GM18951 (cell line): ENCODE measurements around the gene LMAN1L.

Experiments used
- POLR2A ChIP-seq: IDR thresholded peaks from 4 replicates; pipeline ENCODE4 v1.6.1; 2011; ENCODE audit warnings: mild to moderate bottlenecking; ENCODE audit not compliant: insufficient read length, insufficient read depth; ENCODE audit errors: extremely low read depth
- in situ Hi-C: fragments of 300-500 bp; cut with MboI; formaldehyde crosslinking; loops from one replicate; pipeline ENCODE4 v1.12.0; 2022; ENCODE audit warnings: low sequenced_read_pairs, mixed read lengths, inconsistent platforms; ENCODE audit not compliant: unreplicated experiment

The LMAN1L gene

DNA sequence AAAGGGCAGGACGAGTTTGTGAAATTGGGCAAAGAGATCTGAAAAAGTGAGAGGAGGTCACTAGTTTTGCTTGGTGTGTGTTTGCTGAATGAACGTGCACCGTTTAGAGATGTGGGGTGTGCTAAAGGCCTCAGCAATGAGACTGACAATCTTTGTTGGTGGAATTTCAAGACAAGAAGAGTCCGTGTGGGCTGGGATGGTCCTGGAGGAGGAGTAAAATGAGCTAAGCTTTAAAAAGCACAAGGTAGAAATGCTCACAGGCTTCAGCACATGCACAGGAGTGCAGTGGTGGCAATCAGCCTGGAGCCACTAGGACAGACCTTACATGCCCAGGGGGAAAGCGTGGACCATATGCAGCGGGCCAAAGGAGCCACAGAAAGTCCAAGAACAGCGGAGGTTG lies 12.3 kb downstream of the LMAN1L start:
- no peak for TF ChIP-seq POLR2A
- in situ Hi-C loops, result no loop called here

GRCh38 chr15:74825866-74826265 lies 13.2 kb downstream of the LMAN1L start:
- no peak for TF ChIP-seq POLR2A
- in situ Hi-C loops, result no loop called here

GRCh38 chr15:74826364-74826819 lies 13.8 kb downstream of the LMAN1L start, which contains the start of gene CPLX3:
TSS of gene CPLX3 (plus strand) at chr15:74826627. CDS start at chr15:74826704, 77 bp downstream.
- no peak for TF ChIP-seq POLR2A
- in situ Hi-C loops, result no loop called here

DNA sequence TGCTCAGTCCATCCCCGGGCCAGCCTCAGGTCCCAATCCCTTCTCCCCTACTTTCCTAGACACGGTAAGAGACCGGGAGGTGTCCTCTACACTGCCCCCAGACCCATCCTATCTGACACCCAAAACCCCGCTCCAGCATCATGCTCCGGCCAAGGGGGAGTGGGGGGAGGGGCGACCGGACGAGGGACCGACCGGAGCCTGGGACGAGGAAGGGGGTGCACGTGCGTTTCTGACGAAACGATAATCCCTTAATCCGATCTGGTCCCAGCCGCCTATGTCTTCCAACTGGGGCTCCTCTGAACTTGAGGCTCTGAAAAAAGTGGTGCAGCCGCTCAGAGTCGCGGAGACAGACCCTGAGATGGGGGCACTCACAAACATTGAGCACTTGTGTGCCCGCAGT lies 14.3 kb downstream of the LMAN1L start:
- no peak for TF ChIP-seq POLR2A
- in situ Hi-C loops, result no loop called here

DNA sequence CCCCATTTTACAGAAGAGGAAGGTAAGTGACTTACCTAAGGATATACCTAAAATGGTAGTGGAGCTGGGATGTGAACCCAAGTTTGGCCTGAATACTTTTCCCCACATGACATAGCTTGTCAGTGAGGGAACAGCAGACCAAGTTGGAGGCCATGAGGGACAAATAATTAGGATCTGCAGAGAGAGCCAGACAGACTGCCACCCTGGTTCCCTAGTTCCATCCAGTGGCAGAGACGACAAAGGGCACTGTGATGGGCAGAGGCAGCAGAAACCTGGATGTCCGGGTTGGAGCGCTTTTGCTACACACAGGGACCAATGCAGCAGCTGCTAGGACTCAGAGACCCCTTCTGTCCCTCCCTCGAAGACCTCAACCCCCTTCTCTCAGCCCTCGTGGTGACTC lies 15.0 kb downstream of the LMAN1L start:
- no peak for TF ChIP-seq POLR2A

GRCh38 chr15:74828835-74829234 lies 16.2 kb downstream of the LMAN1L start:
- in situ Hi-C loops, result no loop called here
- no peak for TF ChIP-seq POLR2A

More for the DNA sequence above, 15.0 kb downstream of the LMAN1L start:
- in situ Hi-C loops, result no loop called here

- in situ Hi-C loops, result no loop called here
- TF ChIP-seq POLR2A, result no peak
Observed at GRCh38 chr15:74829486-74829885, 16.9 kb downstream of the LMAN1L start.

DNA sequence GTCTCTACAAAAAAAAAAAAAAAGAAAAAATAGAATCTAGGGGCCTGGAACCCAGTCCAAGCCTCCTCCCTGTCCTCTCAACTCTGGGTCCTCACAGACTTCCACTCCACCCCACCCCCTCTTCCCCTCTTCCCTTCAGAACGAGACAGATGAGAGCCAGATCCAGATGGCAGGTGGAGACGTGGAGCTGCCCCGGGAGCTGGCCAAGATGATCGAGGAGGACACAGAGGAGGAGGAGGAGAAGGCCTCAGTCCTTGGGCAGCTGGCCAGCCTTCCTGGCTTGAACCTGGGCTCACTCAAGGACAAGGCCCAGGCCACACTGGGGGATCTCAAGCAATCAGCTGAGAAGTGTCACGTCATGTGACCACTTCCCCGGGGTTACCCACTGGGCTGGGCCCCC lies 17.4 kb downstream of the LMAN1L start:
- in situ Hi-C loops, result no loop called here

DNA sequence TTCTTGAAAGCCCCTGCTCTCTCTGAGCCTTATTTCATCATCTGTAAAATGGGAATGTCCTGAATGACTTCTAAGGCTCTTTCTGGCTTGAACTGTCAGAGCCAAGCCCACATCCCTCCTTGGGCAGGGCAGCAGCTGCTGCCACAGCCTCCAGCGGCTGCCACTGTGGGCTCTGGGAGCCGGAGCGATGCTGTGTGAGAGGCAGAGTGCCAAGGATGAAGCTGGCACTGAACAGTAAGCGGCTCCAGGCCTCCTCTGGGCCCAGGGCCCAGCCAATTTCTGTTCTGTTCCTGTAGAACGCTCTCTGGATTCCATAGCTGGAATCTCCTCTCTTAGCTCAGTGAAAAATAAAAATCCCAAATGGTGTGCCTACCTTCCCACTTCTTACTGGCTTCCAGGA lies 18.2 kb downstream of the LMAN1L start:
- in situ Hi-C loops, result no loop called here

More for the DNA sequence above, 17.4 kb downstream of the LMAN1L start:
- no peak for TF ChIP-seq POLR2A

GRCh38 chr15:74831813-74832495 lies 19.3 kb downstream of the LMAN1L start:
- no peak for TF ChIP-seq POLR2A
- in situ Hi-C loops, result no loop called here

More for the DNA sequence above, 18.2 kb downstream of the LMAN1L start:
- TF ChIP-seq POLR2A, result no peak

- TF ChIP-seq POLR2A, result no peak
- in situ Hi-C loops, result no loop called here
Observed at GRCh38 chr15:74832826-74833225, 20.2 kb downstream of the LMAN1L start.

DNA sequence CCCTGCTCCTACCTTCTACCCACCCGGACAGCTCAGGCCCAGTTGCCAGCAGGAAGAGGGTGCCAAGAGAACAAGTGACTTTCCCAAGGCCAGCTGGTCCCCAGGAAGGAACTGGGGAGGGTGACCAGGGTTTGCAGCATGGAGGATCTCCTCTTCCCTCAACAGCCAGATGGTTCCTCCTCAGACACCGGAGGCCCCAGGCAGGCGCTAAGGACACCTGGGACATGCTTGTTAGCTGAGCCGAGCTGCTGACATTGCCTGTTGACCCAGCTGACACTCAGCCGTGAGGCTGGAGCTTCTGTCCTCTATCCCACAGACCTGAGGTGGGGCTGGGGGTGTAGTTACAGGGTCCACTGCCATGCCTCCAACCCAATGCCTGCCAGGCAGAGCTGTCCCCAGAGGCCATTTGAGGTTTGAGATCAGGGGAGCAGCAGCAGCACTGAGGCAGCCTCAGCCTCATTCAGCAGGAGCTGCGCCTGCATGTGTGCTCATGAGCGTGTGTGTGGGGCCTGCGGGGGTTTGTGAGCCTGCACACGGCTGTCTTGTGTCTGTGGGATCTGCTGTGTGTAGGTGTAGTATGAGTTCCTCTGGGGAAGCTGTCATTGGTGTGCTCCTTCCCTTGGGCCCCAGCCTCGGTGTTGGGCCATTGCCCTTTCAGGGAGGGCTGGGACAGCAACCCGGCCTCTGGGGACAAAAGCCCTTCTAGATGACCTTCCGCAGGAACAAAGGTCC lies 20.9 kb downstream of the LMAN1L start:
- TF ChIP-seq POLR2A, result no peak
- in situ Hi-C loops, result no loop called here

DNA sequence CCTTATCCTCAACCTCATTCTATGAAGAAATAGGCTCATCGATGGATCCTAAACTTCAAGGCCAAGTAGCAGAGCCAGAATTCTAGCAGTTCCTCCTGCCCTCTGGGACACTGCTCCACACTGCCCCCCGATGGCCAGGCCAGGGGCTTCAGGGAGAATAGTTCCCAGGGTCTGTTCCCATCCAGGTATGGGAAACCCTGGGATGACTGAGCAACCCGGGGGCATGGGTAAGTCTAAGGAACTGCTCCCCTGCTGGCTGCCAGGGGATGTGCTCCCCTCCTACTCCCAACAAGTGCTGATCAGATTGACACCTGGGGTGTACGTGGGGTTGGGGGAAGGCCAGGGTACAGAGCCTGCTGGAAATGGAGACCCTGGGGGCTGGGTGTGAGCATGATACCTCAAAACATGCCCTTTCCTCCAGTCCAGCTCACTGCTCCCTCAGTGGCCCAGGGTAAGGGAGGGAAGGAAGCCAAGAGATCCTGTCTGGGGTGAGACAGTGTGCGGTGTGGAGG lies 22.7 kb downstream of the LMAN1L start:
- in situ Hi-C loops, result no loop called here
- no peak for TF ChIP-seq POLR2A

DNA sequence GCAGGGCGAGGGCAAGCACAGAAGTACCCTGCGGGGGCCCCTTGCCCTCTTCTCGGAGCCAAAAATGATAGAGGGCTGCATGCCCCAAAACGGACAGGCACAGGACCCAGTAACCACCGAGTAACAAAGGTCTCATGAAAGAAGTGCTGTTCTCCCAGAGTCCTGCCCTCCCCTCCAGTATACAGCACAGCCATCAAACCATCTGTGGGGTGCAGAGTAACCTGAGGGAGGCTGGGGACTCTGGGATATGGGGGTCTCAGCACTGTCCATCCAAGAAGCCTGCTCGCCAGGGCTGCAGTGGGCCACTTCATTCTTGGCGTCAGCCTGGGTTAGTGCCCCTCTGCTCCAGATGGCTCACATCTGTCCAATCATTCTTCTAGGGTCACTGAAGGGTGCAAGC lies 24.2 kb downstream of the LMAN1L start:
- in situ Hi-C loops, result no loop called here
- TF ChIP-seq POLR2A, result no peak
